Mucosa of gallbladder (tissue), 1 donor: ENCODE data around the gene EXOC7. TPM values are rescaled to one million over a fixed set of nuclear protein-coding genes. Genes with fewer than 3 reads are reported as not detected.
"Not testable (repeated sequence)": the region's sequence is repeated elsewhere in the genome, so short reads cannot be mapped to it uniquely, and the experiment has no call there.

Source experiments
- DNase-seq: peaks from one replicate; pipeline ENCODE4 v3.0.0-alpha.2; 2020; ENCODE audit warnings: low spot score
- total RNA-seq: library from RNA; stranded (reverse); gene quantifications from one replicate; pipeline ENCODE4 v1.2.1, GENCODE V29; 2021
- donor health status: DM: no; HTN: no; CAD: no.

The EXOC7 gene
- total RNA-seq, 1 donor from 2014 or later = 163 TPM

DNA sequence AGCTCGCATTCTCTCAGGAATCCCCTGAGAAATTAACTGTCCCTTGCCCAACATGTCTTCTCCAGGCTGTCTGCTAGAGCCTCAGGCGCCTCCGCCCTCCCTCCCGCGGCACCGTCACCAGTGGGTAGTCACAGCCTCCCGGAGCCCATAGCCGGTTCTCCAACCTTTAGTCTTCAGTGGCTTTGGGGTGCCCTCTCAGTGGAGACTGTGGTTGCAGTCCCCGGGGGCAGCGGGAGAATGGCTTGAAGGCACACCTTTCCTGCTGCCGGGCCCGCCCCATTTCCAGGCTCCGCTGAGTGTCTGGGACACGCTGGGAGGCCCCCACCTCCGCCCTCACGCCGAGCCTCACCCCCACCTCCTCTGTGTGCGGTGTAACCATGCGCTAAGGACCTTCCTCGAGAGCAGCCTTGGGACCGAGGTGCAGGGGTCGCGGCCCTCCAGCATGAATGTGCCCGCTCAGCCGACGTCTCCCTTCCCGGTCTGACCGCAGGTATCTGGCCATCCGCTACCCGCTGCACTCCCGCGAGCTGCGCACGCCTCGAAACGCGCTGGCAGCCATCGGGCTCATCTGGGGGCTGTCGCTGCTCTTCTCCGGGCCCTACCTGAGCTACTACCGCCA, 27.3 kb downstream of the EXOC7 start:
- no peak for DNase-seq

GRCh38 chr17:76075364-76076145, 28.0 kb downstream of the EXOC7 start:
- no peak for DNase-seq

DNA sequence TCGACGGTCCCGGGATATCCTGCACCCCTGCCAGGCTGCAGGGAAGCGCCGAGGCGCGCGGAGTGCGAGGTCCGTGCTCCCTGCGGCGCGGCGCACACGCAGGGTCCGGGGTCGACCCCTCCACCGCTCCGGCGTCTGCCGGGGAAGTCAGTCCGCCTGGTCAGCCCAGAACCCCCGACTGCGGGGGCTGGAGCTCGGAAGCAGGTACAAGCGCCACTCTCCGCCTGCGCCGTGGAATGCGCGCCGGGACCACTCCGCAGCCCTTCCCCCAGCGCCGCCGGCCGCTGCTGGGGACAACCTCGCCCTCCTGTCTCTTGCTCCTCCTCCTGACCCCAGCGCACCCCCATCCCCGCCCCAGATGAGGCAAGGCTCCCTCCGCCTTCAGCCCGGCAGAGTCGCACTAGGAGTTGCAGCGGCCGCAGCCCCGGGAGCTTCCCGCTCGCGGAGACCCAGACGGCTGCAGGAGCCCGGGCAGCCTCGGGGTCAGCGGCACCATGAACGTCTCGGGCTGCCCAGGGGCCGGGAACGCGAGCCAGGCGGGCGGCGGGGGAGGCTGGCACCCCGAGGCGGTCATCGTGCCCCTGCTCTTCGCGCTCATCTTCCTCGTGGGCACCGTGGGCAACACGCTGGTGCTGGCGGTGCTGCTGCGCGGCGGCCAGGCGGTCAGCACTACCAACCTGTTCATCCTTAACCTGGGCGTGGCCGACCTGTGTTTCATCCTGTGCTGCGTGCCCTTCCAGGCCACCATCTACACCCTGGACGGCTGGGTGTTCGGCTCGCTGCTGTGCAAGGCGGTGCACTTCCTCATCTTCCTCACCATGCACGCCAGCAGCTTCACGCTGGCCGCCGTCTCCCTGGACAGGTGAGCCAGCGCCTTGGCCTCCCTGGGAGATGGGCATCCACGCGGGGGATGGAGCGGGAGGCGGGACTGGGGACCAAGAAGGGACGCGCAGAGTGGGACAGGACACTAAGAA, 28.9 kb downstream of the EXOC7 start, which contains the start of gene GALR2:
Gene GALR2, plus strand, starts transcription at position 392 of the 974 bp plus-strand sequence. Its CDS starts 103 bp downstream, at position 495.
- no peak for DNase-seq

DNA sequence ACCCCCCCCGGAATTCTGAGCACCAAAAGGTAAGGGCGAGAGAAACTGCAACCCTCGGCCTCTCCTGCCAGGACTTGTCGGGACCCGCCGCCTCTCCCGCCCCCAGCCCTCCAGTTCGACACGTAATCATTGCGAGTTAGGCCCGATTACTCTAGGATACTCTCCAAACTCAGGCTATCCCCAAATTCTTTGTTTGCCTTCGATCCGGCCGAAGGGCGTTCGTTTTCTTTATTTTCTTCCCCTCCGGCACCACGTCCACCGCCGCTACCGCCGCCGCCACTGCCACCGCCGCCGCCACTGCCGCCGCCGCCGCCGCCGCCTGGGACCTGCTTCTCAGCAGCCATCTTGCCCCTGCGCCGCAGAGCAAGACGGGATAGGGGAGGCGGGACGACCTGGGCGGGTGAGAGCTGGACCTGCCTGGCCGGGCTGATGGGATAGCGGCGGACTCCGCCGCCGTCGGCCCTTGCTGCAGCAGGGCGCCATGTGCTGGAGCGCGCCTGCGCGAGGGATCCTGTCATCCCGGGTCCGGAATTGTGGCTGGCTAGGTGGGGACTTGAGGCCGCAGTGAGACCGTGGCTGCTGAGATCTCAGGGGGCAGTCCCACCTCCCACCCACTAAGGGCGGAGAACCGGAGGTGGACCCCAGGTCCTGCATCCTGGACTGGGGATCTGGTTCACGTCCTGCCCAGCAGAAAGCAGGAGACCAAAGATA, 31.3 kb downstream of the EXOC7 start, which contains the start of gene SRP68:
Gene SRP68, minus strand, starts transcription at position 370 of the 711 bp plus-strand sequence. Its CDS starts 26 bp downstream, at position 344.
- peak; percentile 94 for DNase-seq

- DNase-seq = no peak
These were observed 31.9 kb downstream of the EXOC7 start for GRCh38 chr17:76071531-76072147.

- DNase-seq = no peak
These were observed 37.8 kb downstream of the EXOC7 start for GRCh38 chr17:76065775-76066174.

- DNase-seq = no peak
These were observed 39.6 kb downstream of the EXOC7 start for GRCh38 chr17:76063875-76064546.

GRCh38 chr17:76058264-76058663, 45.3 kb downstream of the EXOC7 start:
- not testable (repeated sequence) for DNase-seq

- DNase-seq = no peak
These were observed 46.7 kb downstream of the EXOC7 start for GRCh38 chr17:76056882-76057281.

DNA sequence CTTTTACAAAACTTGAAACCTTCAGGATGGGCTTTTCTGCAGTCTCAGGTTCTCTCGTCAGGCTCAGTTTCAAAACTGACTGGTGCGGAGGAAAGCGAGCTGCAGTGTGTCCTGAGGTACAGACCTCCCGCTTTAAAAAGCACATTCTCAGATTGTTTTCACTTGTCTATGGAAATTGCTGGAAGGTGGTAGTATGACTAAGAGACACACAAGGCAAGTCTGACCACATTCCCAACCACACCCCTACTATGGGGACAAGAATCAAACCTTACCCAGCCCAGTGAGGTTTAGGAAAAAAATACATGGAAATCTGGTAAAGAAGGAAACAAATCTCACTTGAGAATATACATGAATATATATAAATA, 49.5 kb downstream of the EXOC7 start:
- DNase-seq = peak; percentile 28

GRCh38 chr17:76053246-76054111, 50.1 kb downstream of the EXOC7 start:
- DNase-seq = peak; percentile 37

DNA sequence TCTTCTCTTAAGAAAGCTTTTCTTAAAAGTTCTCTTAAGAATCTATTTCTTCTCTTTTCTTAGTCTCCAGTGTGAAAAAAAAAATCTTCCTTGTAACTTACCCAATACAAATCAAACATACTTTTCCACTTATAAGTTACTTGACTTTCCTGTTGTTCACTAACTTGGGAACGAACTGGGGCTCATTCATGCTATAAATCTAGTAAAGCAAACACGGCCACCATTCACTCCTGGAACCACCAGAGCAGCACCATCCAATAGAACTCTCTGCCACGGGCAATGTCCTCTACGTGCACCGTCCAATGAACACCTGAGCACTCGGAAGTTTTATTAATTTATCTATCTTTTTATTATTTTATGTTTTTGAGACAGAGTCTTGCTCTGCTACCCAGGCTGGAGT, 52.0 kb downstream of the EXOC7 start:
- DNase-seq = no peak

DNA sequence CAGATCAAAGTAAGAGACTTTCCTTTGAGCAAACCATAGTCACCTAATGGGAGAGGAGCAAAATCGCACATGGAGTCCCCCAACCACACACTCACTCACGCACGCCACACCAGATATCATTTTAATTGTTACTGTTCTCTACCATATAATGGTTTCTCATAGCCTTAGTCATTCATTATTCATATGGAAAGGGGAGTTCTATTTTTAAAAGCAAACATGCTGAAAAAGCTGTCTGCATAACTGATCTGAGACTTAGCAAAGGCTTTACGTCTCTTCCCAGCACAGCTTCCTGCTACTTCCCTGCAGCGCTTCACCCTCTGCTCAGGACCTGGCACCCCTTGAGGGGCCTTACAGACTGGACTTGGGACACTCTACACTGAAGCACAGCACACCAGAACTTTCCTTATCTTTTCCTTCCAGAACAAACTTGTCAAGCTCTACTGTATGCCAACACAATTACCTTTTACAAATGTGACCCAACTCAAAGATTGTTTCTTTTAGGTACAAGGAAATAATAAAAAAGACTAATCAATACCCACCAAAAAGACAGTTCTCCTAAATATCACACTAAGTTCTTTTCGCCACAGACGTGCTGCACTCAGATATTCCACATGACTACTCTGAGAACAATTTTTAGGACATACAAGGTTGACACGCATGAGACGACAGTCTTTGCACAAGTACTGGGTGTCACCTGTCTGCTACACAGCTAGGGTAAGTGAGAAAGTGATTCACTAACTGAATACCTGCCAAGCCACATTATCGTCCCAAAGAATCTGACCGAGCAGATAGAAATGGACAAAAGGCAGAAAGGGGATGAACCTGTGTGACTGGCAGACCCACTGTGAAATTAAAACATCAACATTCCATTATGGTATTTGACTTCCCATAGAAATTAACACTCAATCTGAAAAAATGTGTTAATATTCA, 52.8 kb downstream of the EXOC7 start:
- peak; percentile 32 for DNase-seq

DNA sequence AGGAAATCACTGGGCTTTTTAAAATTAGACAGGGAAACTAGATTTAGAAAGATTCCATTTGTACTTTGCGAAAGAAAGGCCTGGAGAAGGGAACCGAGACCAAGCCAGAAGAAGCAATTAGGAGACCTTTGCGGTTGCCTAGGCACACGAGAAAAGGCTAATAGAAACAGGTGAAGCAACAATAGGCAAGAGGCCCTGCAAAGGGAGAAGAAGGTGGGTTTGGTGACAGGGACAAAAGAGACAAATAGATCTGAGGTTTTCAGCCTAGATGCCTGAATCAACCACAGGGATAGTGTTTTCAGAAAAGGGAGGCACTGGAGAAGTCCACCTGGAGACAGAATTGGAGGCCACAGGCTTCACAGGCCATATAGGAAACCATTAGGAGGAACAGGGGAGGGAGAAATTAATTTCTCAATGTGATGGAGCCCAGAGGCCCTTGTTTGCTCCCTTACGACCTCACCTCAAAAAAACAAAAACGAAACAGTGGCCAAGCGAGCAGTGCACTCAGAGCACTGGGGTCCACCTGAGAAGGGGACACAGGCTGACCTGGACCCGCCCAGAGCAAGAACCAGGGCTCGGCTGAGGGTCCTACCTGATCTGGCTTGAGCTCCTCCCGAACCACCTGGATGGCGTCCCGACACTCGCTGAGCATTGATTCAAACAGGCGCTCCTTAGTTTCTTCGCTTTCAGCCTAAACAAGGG, 53.6 kb downstream of the EXOC7 start:
- no peak for DNase-seq

- DNase-seq = no peak
These were observed 54.3 kb downstream of the EXOC7 start for GRCh38 chr17:76049239-76049638.

- no peak for DNase-seq
These were observed 54.9 kb downstream of the EXOC7 start for GRCh38 chr17:76048711-76049110.

- no peak for DNase-seq
These were observed 55.5 kb downstream of the EXOC7 start for GRCh38 chr17:76048025-76048605.
